Prostate gland (tissue), 2 donors: Measurements from ENCODE around the gene FRMD5.

ENCODE experiments used
- CTCF ChIP-seq, 4 experiments: fragments of 200-600 bp in 2 of 4; fragments of 450-650 bp in 2 of 4; sonication (generic) in 2 of 4; IDR thresholded peaks; 1 replicate in 3 of 4; 2 replicates in 1 of 4; pipeline ENCODE4 v1.5.1; 2016 to 2019; ENCODE audit warnings: antibody characterized with exemption in 4 of 4, mild to moderate bottlenecking in 2 of 4, moderate library complexity in 2 of 4
- POLR2A ChIP-seq: fragments of 450-650 bp; IDR thresholded peaks from one replicate; pipeline ENCODE4 v1.6.1; 2016; ENCODE audit warnings: antibody characterized with exemption, mild to moderate bottlenecking

GRCh38 chr15:43898891-43899290, 296.2 kb downstream of the FRMD5 start:
- no peak for TF ChIP-seq CTCF (IDR thresholded peaks at IDR 0.05)
- TF ChIP-seq POLR2A = no peak
